ENCODE results near the gene STAT5B. TPM values are rescaled to one million over a fixed set of nuclear protein-coding genes. Genes with fewer than 3 reads are reported as not detected.
A peak's percentile ranks its signal among the peaks of the same experiment; 100 is the strongest.

STAT5B gene
- total RNA-seq, 1 experiment from 2014 or later = 42.9 TPM

- H3K4me3 Mint-ChIP-seq = no peak overlapping the region; a peak in 1 of 5 replicates
- H3K23ac ChIP-seq (ENCODE audit: insufficient read length, low read depth, low read length) = no peak overlapping the region
- WGBS (ENCODE audit: extremely low coverage, insufficient read length, low lambda C conversion rate) = no CpG with 5 or more reads among the region's 8 CpGs
Measured at GRCh38 chr17:42167807-42168206, 108.4 kb downstream of the STAT5B start.

More at GRCh38 chr17:42167807-42168206, 108.4 kb downstream of the STAT5B start:
- TF ChIP-seq, protein P1, sequence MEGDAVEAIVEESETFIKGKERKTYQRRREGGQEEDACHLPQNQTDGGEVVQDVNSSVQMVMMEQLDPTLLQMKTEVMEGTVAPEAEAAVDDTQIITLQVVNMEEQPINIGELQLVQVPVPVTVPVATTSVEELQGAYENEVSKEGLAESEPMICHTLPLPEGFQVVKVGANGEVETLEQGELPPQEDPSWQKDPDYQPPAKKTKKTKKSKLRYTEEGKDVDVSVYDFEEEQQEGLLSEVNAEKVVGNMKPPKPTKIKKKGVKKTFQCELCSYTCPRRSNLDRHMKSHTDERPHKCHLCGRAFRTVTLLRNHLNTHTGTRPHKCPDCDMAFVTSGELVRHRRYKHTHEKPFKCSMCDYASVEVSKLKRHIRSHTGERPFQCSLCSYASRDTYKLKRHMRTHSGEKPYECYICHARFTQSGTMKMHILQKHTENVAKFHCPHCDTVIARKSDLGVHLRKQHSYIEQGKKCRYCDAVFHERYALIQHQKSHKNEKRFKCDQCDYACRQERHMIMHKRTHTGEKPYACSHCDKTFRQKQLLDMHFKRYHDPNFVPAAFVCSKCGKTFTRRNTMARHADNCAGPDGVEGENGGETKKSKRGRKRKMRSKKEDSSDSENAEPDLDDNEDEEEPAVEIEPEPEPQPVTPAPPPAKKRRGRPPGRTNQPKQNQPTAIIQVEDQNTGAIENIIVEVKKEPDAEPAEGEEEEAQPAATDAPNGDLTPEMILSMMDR (conservative IDR thresholded peaks at IDR 0.05) = no peak
- H3K79me1 ChIP-seq (ENCODE audit: insufficient read depth, low read depth, low read length, poor library complexity, severe bottlenecking) = no peaks in the 10 kb centered on the region
- Mint-ChIP-seq H3K36me3 (ENCODE audit: insufficient read depth in 1 of 3, low read depth in 3 of 3) (no peaks in the 10 kb centered on the region), H3K27me3 (ENCODE audit: low read depth) (peaks cover 7% of the 10 kb centered on the region; the same call in 1 of the 2 replicates), H3K27ac (0 out of 7 replicates have a peak overlapping the region, but pooled peaks of 1 of the 3 experiments have one; percentile 33), H3K4me1 (peaks cover 2 to 4% of the 10 kb centered on the region in 2 experiments; a peak in 3 of 4 replicates), H3K9me3 (no peaks in the 10 kb centered on the region)
- no peaks in the 10 kb centered on the region for H3K79me2 ChIP-seq (ENCODE audit: insufficient read depth, low read length)
- H2BK20ac ChIP-seq (ENCODE audit: low read depth, low read length, poor library complexity, severe bottlenecking) = no peak overlapping the region
- H2BK12ac ChIP-seq (ENCODE audit: insufficient read length, low read depth, low read length) = no peak overlapping the region
- H3K27me3 ChIP-seq (ENCODE audit: insufficient read depth, low read length) = no peaks in the 10 kb centered on the region
- no peak overlapping the region for H2AFZ ChIP-seq (ENCODE audit: low read length)
- no peak for DNase-seq
- H2BK5ac ChIP-seq (ENCODE audit: insufficient read length, low read length) = no peak overlapping the region
- H2BK120ac ChIP-seq (ENCODE audit: low read depth, low read length, poor library complexity, severe bottlenecking) = no peak overlapping the region
- H3K4ac ChIP-seq (ENCODE audit: low read depth, low read length) = no peak overlapping the region
- no peak overlapping the region for H2AK5ac ChIP-seq (ENCODE audit: insufficient read length, low read length)
- no peak overlapping the region for H4K91ac ChIP-seq (ENCODE audit: insufficient read length, low read depth, low read length)
- H3K23me2 ChIP-seq (ENCODE audit: insufficient read length, low read depth, low read length, poor library complexity, severe bottlenecking) = no peaks in the 10 kb centered on the region
- no peak overlapping the region for H2BK15ac ChIP-seq (ENCODE audit: low read depth, low read length)
- no peaks in the 10 kb centered on the region for H3K4me1 ChIP-seq (ENCODE audit: insufficient read depth, low read length)
- no peak overlapping the region for H3K14ac ChIP-seq (ENCODE audit: insufficient read depth, low read length)
- H3K9ac ChIP-seq (ENCODE audit: extremely low read depth, insufficient read length, low read length) = no peak overlapping the region
- H4K20me1 ChIP-seq (ENCODE audit: control insufficient read depth, insufficient read depth, insufficient read length) = no peaks in the 10 kb centered on the region
- no peak overlapping the region for H3K18ac ChIP-seq (ENCODE audit: insufficient read length, low read depth, low read length)
- H3K4me2 ChIP-seq (ENCODE audit: insufficient read depth, insufficient read length, low read length) = no peak overlapping the region
- no peak overlapping the region for H3K56ac ChIP-seq (ENCODE audit: insufficient read length, low read depth, low read length)
- H3K27ac ChIP-seq (ENCODE audit: insufficient read length, low read depth, low read length) = no peak overlapping the region
- H4K8ac ChIP-seq (replicated peaks; ENCODE audit: insufficient read length, low read depth, low read length) = no peak overlapping the region
- no peak overlapping the region for H3T11ph ChIP-seq (ENCODE audit: low read length)
- no peak overlapping the region for H4K5ac ChIP-seq (ENCODE audit: insufficient read length, low read depth, low read length)
- no peaks in the 10 kb centered on the region for H3K9me3 ChIP-seq (ENCODE audit: control insufficient read depth, low read depth, low read length)

All from H9 (cell line).